Measurements from ENCODE around the gene TRHDE.
A peak's percentile ranks its signal among the peaks of the same experiment; 100 is the strongest.

TRHDE gene

GRCh38 chr12:72610342-72610741 lies 338.2 kb downstream of the TRHDE start:
- H3K4me3 ChIP-seq (ENCODE audit: low read length) = no peak overlapping the region
- no peak for DNase-seq (ENCODE audit: low read depth)
- TF ChIP-seq, protein P1, sequence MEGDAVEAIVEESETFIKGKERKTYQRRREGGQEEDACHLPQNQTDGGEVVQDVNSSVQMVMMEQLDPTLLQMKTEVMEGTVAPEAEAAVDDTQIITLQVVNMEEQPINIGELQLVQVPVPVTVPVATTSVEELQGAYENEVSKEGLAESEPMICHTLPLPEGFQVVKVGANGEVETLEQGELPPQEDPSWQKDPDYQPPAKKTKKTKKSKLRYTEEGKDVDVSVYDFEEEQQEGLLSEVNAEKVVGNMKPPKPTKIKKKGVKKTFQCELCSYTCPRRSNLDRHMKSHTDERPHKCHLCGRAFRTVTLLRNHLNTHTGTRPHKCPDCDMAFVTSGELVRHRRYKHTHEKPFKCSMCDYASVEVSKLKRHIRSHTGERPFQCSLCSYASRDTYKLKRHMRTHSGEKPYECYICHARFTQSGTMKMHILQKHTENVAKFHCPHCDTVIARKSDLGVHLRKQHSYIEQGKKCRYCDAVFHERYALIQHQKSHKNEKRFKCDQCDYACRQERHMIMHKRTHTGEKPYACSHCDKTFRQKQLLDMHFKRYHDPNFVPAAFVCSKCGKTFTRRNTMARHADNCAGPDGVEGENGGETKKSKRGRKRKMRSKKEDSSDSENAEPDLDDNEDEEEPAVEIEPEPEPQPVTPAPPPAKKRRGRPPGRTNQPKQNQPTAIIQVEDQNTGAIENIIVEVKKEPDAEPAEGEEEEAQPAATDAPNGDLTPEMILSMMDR (conservative IDR thresholded peaks at IDR 0.05; ENCODE audit: low read length) = no peak

- TF ChIP-seq, protein P1 (conservative IDR thresholded peaks at IDR 0.05; ENCODE audit: low read length) = no peak
- DNase-seq (ENCODE audit: low read depth) = no peak
- H3K4me3 ChIP-seq (ENCODE audit: low read length) = no peak overlapping the region
These were observed 338.7 kb downstream of the TRHDE start for GRCh38 chr12:72610854-72611358.

- peak; percentile 1 for DNase-seq (ENCODE audit: low read depth)
- TF ChIP-seq, protein P1 (conservative IDR thresholded peaks at IDR 0.05; ENCODE audit: low read length) = no peak
- no peak overlapping the region for H3K4me3 ChIP-seq (ENCODE audit: low read length)
These were observed 340.0 kb downstream of the TRHDE start for GRCh38 chr12:72612171-72612570.

DNA sequence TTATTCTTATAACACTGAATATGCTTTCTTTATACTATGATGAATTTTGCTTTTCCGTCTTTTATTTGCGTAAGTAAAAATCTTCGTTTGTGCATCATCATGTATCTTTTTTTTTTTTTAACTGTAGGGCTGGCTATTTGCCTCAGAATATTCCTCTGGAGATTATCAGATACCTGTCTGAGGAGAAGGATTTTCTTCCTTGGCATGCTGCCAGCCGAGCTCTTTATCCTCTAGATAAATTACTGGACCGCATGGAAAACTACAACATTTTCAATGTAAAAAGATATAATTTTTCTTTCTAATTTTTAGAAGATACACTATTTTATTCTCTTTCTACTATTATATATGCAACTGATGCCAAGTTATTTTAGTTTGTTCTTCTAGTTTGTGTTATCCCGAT lies 346.6 kb downstream of the TRHDE start:
- H3K4me3 ChIP-seq (ENCODE audit: low read length) = no peak overlapping the region
- TF ChIP-seq, protein P1 (conservative IDR thresholded peaks at IDR 0.05; ENCODE audit: low read length) = no peak

GRCh38 chr12:72622556-72622955 lies 350.4 kb downstream of the TRHDE start:
- TF ChIP-seq, protein P1 (conservative IDR thresholded peaks at IDR 0.05; ENCODE audit: low read length) = no peak
- DNase-seq (ENCODE audit: low read depth) = no peak
- H3K4me3 ChIP-seq (ENCODE audit: low read length) = no peak overlapping the region

More for the DNA sequence above, 346.6 kb downstream of the TRHDE start:
- no peak for DNase-seq (ENCODE audit: low read depth)

GRCh38 chr12:72631926-72632685 lies 359.9 kb downstream of the TRHDE start:
- TF ChIP-seq, protein P1 (conservative IDR thresholded peaks at IDR 0.05; ENCODE audit: low read length) = no peak
- no peak for DNase-seq (ENCODE audit: low read depth)
- H3K4me3 ChIP-seq (ENCODE audit: low read length) = no peak overlapping the region

DNA sequence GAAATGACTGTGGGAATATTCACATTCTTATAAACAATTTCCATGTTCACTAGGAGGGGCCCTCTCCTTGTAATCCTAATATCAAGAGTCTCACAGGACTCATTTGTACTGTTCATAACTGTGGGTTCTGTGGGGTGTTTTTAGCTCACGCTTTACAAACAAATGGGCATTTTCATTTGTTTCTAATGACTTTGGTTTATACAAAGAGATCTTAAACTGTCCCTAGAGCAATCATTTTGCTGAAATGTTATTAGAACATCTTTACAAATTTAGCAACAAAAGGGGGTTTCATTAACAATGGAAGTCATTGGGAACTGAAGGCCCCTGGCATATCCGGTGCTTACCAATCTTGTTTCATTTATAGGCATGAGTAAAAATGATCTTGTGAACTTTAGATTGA lies 370.5 kb downstream of the TRHDE start:
- TF ChIP-seq, protein P1 (conservative IDR thresholded peaks at IDR 0.05; ENCODE audit: low read length) = no peak
- no peak overlapping the region for H3K4me3 ChIP-seq (ENCODE audit: low read length)
- no peak for DNase-seq (ENCODE audit: low read depth)
